Mucosa of descending colon (tissue), 3 donors: ENCODE data around the gene BEAN1. TPM values are rescaled to one million over a fixed set of nuclear protein-coding genes. Genes with fewer than 3 reads are reported as not detected.

ENCODE experiments used
- ATAC-seq: fragments of 200-7000 bp; cut with Tn5 transposase; one replicate; pipeline ENCODE4 v1.9.1; 2020; ENCODE audit warnings: mild to moderate bottlenecking, moderate library complexity
- DNase-seq, 3 donors: peaks; one replicate each; pipeline ENCODE4 v3.0.0-alpha.2; 2020
- H3K36me3 ChIP-seq: fragments of 200-600 bp; one replicate; pipeline ENCODE4 v1.8.0; 2021; ENCODE audit warnings: low read depth, mild to moderate bottlenecking
- H3K4me1 ChIP-seq: fragments of 200-600 bp; one replicate; pipeline ENCODE4 v1.8.0; 2021; ENCODE audit warnings: low read depth, mild to moderate bottlenecking
- H3K4me3 ChIP-seq: fragments of 200-600 bp; one replicate; pipeline ENCODE4 v1.8.0; 2021; ENCODE audit warnings: mild to moderate bottlenecking
- H3K9me3 ChIP-seq: fragments of 200-600 bp; one replicate; pipeline ENCODE4 v1.8.0; 2021; ENCODE audit warnings: mild to moderate bottlenecking
- intact Hi-C, 2 donors: fragments of 100-400 bp; cut with DNase I in 1 of 2; cut with micrococcal nuclease in 1 of 2; formaldehyde crosslinking; loops; one replicate each; pipeline versions ENCODE4 v1.11.0 to v1.11.1; 2022; cut with DNase I, micrococcal nuclease
- total RNA-seq, 3 donors: library from RNA; stranded (reverse); fragmentation: NEBNext Ultra II Directional in 2 of 3; extraction: Animal tissue kit (Norgen Biotek cat#: 25700) in 2 of 3; gene quantifications; one replicate each; pipeline versions ENCODE4 v1.2.1 to v1.2.4, GENCODE V29; 2021 to 2023
- TF ChIP-seq, protein P1 (sequence below): fragments of 200-600 bp; IDR thresholded peaks from one replicate; pipeline ENCODE4 v1.8.0; 2022; ENCODE audit warnings: antibody characterized with exemption, mild to moderate bottlenecking
- donor health status: DM: no; HTN: no; CAD: no; lungs with moderate emphysema.
- donor health status: DM: no; HTN: no; CAD: no.
- donor health status: DM: no; HTN: yes; CAD: no.

Gene BEAN1
- total RNA-seq, 3 donors from 2014 or later: 0.22 TPM; not detected in 2

- Histone ChIP-seq H3K36me3 (no peaks in the 10 kb centered on the region), H3K4me1 (peaks cover 15% of the 10 kb centered on the region), H3K9me3 (no peaks in the 10 kb centered on the region), H3K4me3 (no peak overlapping the region)
- TF ChIP-seq, protein P1, sequence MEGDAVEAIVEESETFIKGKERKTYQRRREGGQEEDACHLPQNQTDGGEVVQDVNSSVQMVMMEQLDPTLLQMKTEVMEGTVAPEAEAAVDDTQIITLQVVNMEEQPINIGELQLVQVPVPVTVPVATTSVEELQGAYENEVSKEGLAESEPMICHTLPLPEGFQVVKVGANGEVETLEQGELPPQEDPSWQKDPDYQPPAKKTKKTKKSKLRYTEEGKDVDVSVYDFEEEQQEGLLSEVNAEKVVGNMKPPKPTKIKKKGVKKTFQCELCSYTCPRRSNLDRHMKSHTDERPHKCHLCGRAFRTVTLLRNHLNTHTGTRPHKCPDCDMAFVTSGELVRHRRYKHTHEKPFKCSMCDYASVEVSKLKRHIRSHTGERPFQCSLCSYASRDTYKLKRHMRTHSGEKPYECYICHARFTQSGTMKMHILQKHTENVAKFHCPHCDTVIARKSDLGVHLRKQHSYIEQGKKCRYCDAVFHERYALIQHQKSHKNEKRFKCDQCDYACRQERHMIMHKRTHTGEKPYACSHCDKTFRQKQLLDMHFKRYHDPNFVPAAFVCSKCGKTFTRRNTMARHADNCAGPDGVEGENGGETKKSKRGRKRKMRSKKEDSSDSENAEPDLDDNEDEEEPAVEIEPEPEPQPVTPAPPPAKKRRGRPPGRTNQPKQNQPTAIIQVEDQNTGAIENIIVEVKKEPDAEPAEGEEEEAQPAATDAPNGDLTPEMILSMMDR: no peak
- intact Hi-C loops: no loop called here
- DNase-seq: peak in 1 of 3 donors; percentile 7
- ATAC-seq: peak; percentile 33
Observed at GRCh38 chr16:66426112-66427035, 721 bp upstream of the BEAN1 start.

- intact Hi-C loops: no loop called here
- TF ChIP-seq, protein P1: no peak
- no peak overlapping the region for H3K4me3 ChIP-seq
- ATAC-seq: peak; percentile 61
- no peaks in the 10 kb centered on the region for H3K36me3 ChIP-seq
- H3K9me3 ChIP-seq: no peaks in the 10 kb centered on the region
- peak in 2 of 3 donors; percentile 7 to 37 for DNase-seq
- peaks cover 15% of the 10 kb centered on the region for H3K4me1 ChIP-seq
Observed at GRCh38 chr16:66427871-66428681, 981 bp downstream of the BEAN1 start.

- no peaks in the 10 kb centered on the region for H3K36me3 ChIP-seq
- no peaks in the 10 kb centered on the region for H3K9me3 ChIP-seq
- TF ChIP-seq, protein P1: no peak
- ATAC-seq (no peak), DNase-seq (no peak)
- no peak overlapping the region for H3K4me3 ChIP-seq
- intact Hi-C loops: no loop called here
- peaks cover 15% of the 10 kb centered on the region for H3K4me1 ChIP-seq
Observed at GRCh38 chr16:66428682-66429251, 1.7 kb downstream of the BEAN1 start.

DNA sequence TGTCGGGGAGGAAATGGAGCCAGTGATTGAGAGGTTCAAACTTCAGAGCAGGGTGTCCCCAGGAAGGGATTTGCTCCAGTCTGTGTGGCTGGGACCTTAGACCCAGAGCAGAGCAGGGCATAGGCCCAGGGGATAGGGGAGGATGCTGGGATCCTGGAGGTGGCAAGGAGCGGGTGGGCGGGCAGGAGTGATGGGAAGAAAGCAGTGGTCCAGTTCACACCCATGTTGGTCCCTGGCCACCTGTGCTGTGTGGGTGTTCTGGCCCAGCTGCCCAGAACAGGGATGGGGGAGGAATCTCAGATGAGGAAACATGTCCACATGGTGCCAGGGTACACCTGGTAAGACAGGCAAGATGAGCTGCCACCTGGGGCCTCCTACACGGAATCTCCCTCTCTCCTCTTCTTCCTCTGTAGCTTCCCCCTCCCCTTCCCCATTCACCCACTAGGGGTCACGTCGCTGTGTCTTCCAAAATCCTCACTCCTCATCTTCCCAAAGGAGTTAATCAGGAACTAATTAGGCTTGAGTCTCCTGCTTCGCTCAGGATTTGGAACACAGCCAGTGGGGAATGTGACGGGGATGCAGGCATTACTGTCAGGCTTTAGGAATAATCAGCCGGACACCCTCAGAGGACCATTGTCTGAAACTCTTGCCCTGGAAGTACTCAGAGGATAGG lies 2.3 kb downstream of the BEAN1 start:
- DNase-seq (no peak), ATAC-seq (no peak)
- peaks cover 15% of the 10 kb centered on the region for H3K4me1 ChIP-seq
- H3K4me3 ChIP-seq: no peak overlapping the region
- no peaks in the 10 kb centered on the region for H3K36me3 ChIP-seq
- no peaks in the 10 kb centered on the region for H3K9me3 ChIP-seq
- intact Hi-C loops: no loop called here
- TF ChIP-seq, protein P1: no peak

DNA sequence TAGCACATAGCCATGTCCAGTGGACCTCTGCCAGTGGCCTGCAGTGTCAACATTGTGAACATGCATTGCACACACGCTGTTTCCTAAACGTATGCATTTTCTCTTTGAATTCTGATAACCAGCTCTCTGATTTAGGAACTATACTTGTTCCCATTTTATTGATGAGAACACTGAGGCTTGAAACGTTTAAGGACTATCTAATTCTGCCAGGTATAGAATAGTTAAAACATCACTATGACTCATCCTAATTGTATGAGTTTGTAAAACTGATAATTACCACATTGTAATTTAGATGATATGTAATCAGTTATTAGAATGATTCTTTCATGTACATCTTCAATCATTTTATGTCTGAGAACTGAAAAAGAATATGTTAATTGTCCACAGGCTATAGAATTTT lies 3.1 kb downstream of the BEAN1 start:
- H3K36me3 ChIP-seq: no peaks in the 10 kb centered on the region
- intact Hi-C loops: no loop called here
- peaks cover 15% of the 10 kb centered on the region for H3K4me1 ChIP-seq
- no peak for DNase-seq
- TF ChIP-seq, protein P1: no peak
- H3K4me3 ChIP-seq: no peak overlapping the region
- ATAC-seq: no peak
- no peaks in the 10 kb centered on the region for H3K9me3 ChIP-seq
